MV-4-11 (cell line): ENCODE results near the gene VPS35.
"Not testable (repeated sequence)": the region's sequence is repeated elsewhere in the genome, so short reads cannot be mapped to it uniquely, and the experiment has no call there.

Source experiments
- DNase-seq: peaks from one replicate; lab custom pipeline; 2025; lab: John Stamatoyannopoulos, UW

Gene VPS35

DNA sequence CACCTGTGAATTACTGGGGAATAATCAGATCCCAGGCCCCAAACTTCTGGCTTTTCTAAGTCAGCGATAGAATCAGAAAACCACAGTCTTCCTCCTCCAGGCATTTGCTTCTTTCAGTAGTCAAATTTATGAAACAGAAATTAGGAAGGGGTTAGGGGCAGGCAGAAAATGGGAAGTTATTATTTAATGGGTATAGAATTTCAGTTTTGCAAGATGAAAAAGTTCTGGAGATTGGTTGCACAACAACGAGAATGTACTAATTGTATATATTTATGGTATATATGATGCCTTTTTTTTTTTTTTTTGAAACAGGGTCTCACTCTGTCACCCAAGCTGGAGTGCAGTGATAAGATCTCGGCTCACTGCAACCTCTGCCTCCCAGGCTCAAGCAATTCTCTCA, 23.9 kb upstream of the VPS35 start:
- peak; percentile 90 for DNase-seq

GRCh38 chr16:46711106-46712058, 22.4 kb upstream of the VPS35 start:
- DNase-seq = peak; percentile 37

DNA sequence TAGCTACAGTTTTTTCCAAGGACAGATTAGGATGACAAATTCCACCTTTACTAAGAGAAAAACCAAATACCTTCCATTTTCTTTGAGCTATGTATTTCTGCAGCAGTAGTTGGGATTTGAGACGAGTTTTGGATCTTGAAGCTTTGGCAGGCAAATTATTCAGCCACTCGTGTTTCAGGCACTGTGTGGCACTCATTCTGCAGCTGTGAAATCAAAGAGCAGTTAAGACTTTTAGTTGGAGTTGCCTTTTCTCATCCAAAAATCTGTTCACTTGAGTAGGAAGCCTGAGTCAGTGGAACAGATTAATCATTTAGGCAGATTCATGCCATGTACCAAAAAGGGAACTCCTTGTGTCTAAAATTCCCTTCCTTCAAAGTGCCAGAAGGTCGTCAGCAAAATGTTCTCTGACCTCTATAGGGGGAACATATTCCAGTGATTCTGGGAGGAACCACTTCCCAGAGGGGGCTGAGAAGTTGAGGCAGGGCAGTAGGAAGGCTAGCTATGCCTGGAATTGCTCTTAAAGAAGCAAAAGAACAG, 20.6 kb upstream of the VPS35 start:
- DNase-seq = no peak

GRCh38 chr16:46706642-46707041, 17.7 kb upstream of the VPS35 start:
- no peak for DNase-seq

GRCh38 chr16:46702030-46702429, 13.1 kb upstream of the VPS35 start:
- no peak for DNase-seq

DNA sequence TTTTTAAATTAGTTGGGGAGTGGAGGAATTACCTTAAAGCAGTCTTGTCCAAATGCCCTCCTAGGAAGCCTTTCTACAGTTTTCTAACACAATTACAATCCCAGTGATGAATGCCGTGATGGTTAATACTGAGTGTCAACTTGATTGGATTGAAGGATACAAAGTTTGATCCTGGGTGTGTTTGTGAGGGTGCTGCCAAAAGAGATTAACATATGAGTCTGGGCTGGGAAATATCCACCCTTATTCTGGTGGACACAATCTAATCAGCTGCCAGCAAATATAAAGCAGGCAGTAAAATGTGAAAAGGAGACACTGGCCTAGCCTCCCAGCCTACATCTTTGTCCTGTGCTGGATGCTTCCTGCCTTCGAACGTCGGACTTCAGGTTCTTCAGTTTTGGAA, 12.6 kb upstream of the VPS35 start:
- no peak for DNase-seq

DNA sequence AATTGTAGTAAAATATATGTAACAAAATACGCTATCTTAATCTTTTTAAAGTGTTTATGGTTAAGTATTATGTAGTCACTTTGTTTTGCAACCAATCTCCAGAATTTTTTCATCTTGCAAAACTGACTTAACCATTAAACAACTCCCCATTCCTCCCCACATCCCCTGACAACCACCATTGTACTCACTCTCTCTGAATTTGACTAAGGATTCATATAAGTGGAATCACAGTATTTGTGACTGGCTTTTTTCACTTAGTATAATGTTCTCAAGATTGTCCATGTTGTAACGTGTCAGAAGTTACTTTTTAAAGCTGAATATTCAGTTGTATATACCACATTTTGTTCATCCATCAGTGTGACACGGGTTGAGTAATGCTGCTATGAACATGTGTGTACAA, 11.1 kb upstream of the VPS35 start:
- no peak for DNase-seq

GRCh38 chr16:46696957-46697356, 8.0 kb upstream of the VPS35 start:
- no peak for DNase-seq

GRCh38 chr16:46695937-46696336, 7.0 kb upstream of the VPS35 start:
- no peak for DNase-seq

DNA sequence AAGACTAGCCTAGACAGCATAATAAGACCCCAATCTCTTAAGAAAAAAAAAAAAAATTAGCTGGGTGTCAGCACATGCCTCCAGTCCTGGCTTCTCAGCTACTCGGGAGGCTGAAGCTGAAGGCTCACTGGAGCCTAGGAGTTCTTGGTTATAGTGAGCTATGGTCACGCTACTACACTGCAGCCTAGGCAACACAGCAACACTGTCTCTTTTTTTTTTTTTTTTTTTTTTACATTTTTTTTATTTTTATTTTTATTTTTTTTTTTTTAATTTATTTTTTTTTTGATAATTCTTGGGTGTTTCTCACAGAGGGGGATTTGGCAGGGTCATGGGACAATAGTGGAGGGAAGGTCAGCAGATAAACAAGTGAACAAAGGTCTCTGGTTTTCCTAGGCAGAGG, 4.6 kb upstream of the VPS35 start:
- DNase-seq = no peak

DNA sequence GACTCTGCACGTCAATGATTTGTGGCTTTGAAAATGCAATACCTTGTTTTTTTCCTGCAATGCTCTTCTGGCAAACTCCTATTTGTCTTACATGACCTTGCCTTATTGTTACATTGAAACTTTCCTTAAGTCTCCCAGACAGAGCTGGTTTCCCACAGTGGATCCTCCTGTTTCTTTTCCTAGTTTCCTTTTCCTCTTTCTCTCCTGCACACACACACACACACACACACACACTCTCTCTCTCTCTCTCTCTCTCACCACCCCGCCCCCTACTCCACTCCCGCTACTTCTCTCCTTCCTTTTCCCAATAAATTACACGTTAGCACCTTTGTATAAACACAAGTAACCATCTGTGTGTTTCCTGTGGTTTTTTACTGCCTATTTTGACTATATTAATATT, 2.7 kb upstream of the VPS35 start:
- no peak for DNase-seq

DNA sequence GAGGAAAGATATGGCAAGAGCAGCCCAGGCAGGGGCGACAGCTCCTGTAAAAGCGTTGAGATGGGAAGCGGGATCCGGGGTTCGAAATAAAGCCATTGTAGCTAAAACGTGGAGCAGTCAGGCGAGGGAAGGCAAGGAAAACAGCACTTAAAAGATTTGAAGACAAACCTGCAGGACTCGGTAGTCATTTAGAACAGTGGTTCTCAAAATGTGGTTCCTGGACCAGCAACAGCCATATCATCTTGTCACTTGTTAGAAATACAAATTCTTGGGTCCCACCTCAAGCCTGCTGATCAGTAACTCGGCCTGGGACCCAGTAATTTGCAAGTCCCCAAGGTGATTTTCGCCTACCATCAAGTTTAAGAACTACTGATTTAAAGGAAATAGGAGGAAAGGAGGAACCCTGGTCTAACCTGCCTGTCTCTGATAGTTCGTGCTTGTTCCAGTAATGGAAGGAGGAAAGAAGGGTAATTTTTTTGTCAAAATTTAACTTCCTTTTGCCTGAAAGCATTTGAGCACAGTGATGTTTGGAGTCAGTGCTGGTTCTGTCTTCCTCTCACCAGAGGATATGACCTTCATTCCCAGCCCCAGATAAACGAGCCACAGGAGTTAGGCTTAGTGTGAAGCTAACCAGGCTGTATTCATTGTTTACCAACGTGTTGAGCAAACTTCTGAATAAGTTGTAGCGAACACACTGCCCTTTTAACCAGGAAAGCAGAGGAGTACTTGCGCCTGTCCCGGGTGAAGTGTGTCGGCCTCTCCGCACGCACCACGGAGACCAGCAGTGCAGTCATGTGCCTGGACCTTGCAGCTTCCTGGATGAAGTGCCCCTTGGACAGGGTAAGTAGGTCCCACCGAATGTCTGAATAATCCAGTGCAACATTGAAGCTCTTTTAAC, 1.6 kb upstream of the VPS35 start:
- no peak for DNase-seq

GRCh38 chr16:46689365-46690280, 645 bp upstream of the VPS35 start, which contains the start of gene ORC6:
Gene ORC6 (plus strand): TSS chr16:46689659. CDS start chr16:46689706, 47 bp downstream.
- peak; percentile 98 for DNase-seq

DNA sequence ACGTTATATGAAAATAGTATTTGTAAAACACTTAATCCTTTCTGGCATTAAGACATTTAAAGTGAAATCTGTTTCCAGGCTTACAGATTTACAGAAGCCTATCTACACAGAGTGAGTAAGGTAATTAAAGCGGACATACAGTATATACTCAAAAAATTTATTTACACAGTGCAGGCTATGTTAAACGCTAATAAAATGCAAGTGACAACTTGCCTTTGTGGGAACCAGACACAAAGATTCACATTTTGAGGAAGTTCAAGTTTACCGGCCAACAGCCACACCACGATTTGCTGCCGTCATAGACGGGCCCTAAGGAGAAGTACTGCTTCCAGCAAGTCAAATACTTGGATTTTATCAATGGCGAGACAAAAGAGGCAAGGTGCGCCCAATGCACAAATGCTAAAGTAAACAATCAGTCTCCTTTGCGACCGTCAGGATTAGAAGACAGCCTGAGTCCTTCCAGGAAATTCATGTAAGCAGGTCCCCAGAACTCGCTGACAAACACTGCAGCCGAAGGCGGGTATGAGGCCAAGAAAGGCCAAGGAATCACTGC, 801 bp downstream of the VPS35 start:
- peak; percentile 85 for DNase-seq

DNA sequence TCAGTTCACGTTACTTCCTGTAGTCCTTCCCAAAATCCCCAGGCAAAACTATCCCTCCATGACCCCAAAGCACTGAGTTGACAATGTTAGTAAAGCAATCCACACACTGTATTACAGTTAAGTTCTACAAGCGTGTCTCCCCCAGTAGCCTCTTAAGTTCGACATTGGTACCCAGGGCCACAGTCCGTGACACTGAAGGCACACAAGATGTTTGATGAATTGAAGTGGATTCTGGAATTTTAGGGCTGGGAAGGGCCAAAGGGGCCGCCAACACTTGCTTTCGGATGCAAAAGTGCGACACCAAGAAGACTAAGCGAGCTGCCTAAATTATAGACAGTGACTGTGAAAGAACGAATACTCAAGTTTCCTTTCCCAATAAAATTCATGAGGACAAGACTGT, 1.5 kb downstream of the VPS35 start:
- no peak for DNase-seq

GRCh38 chr16:46686815-46687473, 2.0 kb downstream of the VPS35 start:
- no peak for DNase-seq

DNA sequence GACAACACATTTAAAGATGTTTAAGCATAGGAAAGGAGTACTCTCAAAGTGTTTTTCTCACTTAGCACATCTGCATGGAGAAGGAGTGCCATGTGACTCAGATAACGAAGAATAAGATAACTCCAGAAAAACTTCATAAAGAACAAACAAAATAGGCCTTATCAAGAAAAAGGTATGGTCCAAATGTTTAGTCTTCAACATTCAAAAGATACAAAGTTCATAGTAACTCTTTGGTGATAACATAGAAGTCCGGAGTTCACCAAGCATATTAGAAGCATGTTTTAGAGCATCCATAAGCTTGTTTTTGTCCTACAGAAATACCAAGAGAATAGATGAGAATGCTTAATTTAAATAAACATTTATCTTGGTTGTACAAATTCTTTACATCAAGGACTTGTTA, 7.1 kb downstream of the VPS35 start:
- not testable (repeated sequence) for DNase-seq

- DNase-seq = not testable (repeated sequence)
Measured at GRCh38 chr16:46677943-46678342, 11.0 kb downstream of the VPS35 start.

GRCh38 chr16:46673320-46674013, 15.5 kb downstream of the VPS35 start:
- DNase-seq = peak; percentile 55

GRCh38 chr16:46662123-46662522, 26.9 kb downstream of the VPS35 start:
- DNase-seq = no peak
